ENCODE data around the gene RPL7A. TPM values are rescaled to one million over a fixed set of nuclear protein-coding genes. Genes with fewer than 3 reads are reported as not detected.

Gene RPL7A
- total RNA-seq, 1 experiment from 2014 or later, result 2,895 TPM

DNA sequence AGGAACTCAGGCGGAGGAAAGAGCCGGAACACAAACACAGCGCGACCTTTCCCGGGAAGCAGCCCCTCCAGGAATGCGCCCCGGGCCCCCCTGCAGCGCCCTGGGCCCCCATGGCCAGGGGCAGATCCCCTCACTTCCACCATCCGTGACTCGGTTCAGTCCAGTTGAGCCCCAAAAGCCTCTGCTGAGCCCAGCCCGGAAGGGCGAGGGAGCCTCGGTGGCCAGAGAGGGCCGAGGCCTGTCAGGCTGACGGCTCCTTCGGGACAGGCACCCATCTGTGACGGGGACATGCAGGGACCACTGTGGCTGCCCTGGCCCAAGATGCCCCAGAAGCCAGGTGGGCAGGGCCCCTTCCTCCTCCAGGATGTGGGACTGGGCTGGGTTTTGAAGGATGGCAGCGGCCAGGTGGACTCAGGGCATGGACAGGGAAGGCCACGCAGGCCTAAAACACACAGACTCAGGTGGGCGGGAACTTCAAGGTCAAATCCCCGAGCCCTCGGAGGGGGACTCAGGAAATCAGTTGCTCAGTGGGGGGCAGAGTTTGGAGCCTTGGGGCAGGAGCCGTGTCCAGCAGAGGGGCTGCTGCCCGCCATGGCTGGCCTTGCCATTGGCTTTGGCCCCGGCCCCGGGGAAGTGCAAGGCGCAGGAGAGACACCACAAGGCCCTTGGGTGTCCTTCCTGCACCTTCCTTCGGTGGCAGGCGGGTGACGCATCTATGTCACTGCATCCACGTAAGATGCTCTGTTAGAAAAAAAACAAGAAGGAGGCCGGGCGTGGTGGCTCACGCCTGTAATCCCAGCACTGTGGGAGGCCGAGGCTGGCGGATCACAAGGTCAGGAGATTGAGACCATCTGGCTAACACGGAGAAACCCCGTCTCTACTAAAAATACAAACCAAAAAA lies 43.3 kb upstream of the RPL7A start:
- Histone ChIP-seq H2BK12ac (ENCODE audit: insufficient read length, low read depth, low read length) (no peak overlapping the region), H2BK15ac (ENCODE audit: low read depth, low read length) (no peak overlapping the region), H3K4me2 (ENCODE audit: insufficient read depth, insufficient read length, low read length) (no peak overlapping the region), H3K18ac (ENCODE audit: insufficient read length, low read depth, low read length) (no peak overlapping the region), H4K20me1 (ENCODE audit: control insufficient read depth, insufficient read depth, insufficient read length) (no peaks in the 10 kb centered on the region), H2BK5ac (ENCODE audit: insufficient read length, low read length) (no peak overlapping the region), H4K91ac (ENCODE audit: insufficient read length, low read depth, low read length) (no peak overlapping the region), H2AK5ac (ENCODE audit: insufficient read length, low read length) (no peak overlapping the region), H3K56ac (ENCODE audit: insufficient read length, low read depth, low read length) (no peak overlapping the region), H4K5ac (ENCODE audit: insufficient read length, low read depth, low read length) (no peak overlapping the region), H3K79me1 (ENCODE audit: insufficient read depth, low read depth, low read length, poor library complexity, severe bottlenecking) (no peaks in the 10 kb centered on the region), H3K9me3 (ENCODE audit: control insufficient read depth, low read depth, low read length) (no peaks in the 10 kb centered on the region), H2BK20ac (ENCODE audit: low read depth, low read length, poor library complexity, severe bottlenecking) (no peak overlapping the region), H3T11ph (ENCODE audit: low read length) (no peak overlapping the region), H3K23me2 (ENCODE audit: insufficient read length, low read depth, low read length, poor library complexity, severe bottlenecking) (no peaks in the 10 kb centered on the region), H3K23ac (ENCODE audit: insufficient read length, low read depth, low read length) (no peak overlapping the region), H3K27ac (ENCODE audit: insufficient read length, low read depth, low read length) (no peak overlapping the region), H4K8ac (replicated peaks; ENCODE audit: insufficient read length, low read depth, low read length) (no peak overlapping the region), H2BK120ac (ENCODE audit: low read depth, low read length, poor library complexity, severe bottlenecking) (no peak overlapping the region), H3K27me3 (ENCODE audit: insufficient read depth, low read length) (no peaks in the 10 kb centered on the region), H3K14ac (ENCODE audit: insufficient read depth, low read length) (no peak overlapping the region), H3K4ac (ENCODE audit: low read depth, low read length) (no peak overlapping the region), H3K4me1 (ENCODE audit: insufficient read depth, low read length) (no peaks in the 10 kb centered on the region), H3K9ac (ENCODE audit: extremely low read depth, insufficient read length, low read length) (no peak overlapping the region), H3K79me2 (ENCODE audit: insufficient read depth, low read length) (no peaks in the 10 kb centered on the region), H2AFZ (ENCODE audit: low read length) (no peak overlapping the region)
- no peak for DNase-seq
- peaks cover 45% of the 10 kb centered on the region for H3K27me3 Mint-ChIP-seq (ENCODE audit: low read depth)
- TF ChIP-seq, protein P1, sequence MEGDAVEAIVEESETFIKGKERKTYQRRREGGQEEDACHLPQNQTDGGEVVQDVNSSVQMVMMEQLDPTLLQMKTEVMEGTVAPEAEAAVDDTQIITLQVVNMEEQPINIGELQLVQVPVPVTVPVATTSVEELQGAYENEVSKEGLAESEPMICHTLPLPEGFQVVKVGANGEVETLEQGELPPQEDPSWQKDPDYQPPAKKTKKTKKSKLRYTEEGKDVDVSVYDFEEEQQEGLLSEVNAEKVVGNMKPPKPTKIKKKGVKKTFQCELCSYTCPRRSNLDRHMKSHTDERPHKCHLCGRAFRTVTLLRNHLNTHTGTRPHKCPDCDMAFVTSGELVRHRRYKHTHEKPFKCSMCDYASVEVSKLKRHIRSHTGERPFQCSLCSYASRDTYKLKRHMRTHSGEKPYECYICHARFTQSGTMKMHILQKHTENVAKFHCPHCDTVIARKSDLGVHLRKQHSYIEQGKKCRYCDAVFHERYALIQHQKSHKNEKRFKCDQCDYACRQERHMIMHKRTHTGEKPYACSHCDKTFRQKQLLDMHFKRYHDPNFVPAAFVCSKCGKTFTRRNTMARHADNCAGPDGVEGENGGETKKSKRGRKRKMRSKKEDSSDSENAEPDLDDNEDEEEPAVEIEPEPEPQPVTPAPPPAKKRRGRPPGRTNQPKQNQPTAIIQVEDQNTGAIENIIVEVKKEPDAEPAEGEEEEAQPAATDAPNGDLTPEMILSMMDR (conservative IDR thresholded peaks at IDR 0.05), result no peak
- H3K4me1 Mint-ChIP-seq, result peaks cover 0 to under 1% of the 10 kb centered on the region in 2 experiments; a peak in 1 of 4 replicates
- H3K27ac Mint-ChIP-seq, result no peak overlapping the region; a peak in 1 of 7 replicates
- H3K9me3 Mint-ChIP-seq, result peaks cover 7 to 8% of the 10 kb centered on the region in 2 experiments
- H3K4me3 Mint-ChIP-seq, result no peak overlapping the region
- WGBS (ENCODE audit: extremely low coverage, insufficient read length, low lambda C conversion rate), result no CpG with 5 or more reads among the region's 38 CpGs
- peaks cover 6 to 7% (median 6%) of the 10 kb centered on the region in 3 experiments; a peak in 5 of 7 replicates for H3K36me3 Mint-ChIP-seq (ENCODE audit: insufficient read depth in 1 of 3, low read depth in 3 of 3)
